Measurements from ENCODE around the gene CTBP2. TPM values are rescaled to one million over a fixed set of nuclear protein-coding genes. Genes with fewer than 3 reads are reported as not detected.

CTBP2 gene
- total RNA-seq, 1 donor from 2014 or later = 127 TPM

DNA sequence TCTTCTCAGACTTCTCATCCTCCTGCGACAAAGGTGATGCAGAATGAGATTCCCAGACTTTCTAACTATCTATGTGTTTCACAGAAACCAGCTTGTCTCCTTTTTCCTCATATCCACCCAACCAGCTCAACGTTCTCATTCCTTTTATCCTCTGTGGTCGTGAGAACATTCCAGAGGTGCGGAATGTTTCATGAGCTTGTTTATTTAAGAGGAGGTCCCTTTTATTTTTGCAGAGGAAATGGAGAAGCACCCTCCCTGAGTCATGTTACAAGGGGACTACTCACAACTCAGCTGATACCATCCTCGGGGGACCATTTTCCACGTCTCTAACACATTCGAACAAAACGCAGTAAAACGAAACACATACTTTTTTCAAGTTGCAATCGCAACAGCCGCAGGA lies 125.2 kb downstream of the CTBP2 start:
- TF ChIP-seq, protein P1, sequence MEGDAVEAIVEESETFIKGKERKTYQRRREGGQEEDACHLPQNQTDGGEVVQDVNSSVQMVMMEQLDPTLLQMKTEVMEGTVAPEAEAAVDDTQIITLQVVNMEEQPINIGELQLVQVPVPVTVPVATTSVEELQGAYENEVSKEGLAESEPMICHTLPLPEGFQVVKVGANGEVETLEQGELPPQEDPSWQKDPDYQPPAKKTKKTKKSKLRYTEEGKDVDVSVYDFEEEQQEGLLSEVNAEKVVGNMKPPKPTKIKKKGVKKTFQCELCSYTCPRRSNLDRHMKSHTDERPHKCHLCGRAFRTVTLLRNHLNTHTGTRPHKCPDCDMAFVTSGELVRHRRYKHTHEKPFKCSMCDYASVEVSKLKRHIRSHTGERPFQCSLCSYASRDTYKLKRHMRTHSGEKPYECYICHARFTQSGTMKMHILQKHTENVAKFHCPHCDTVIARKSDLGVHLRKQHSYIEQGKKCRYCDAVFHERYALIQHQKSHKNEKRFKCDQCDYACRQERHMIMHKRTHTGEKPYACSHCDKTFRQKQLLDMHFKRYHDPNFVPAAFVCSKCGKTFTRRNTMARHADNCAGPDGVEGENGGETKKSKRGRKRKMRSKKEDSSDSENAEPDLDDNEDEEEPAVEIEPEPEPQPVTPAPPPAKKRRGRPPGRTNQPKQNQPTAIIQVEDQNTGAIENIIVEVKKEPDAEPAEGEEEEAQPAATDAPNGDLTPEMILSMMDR (conservative IDR thresholded peaks at IDR 0.05) = no peak
- no peak overlapping the region for H3K4me3 Mint-ChIP-seq
- peaks cover 4% of the 10 kb centered on the region for H3K36me3 Mint-ChIP-seq (ENCODE audit: low read depth)
- peaks cover 38% of the 10 kb centered on the region for H3K4me1 Mint-ChIP-seq
- H3K9me3 Mint-ChIP-seq = no peaks in the 10 kb centered on the region
- no peak overlapping the region for H3K27ac Mint-ChIP-seq (ENCODE audit: unreplicated experiment)
- DNase-seq (ENCODE audit: low read depth, low spot score) = no peak
- H3K27me3 Mint-ChIP-seq (ENCODE audit: low read depth) = no peaks in the 10 kb centered on the region

DNA sequence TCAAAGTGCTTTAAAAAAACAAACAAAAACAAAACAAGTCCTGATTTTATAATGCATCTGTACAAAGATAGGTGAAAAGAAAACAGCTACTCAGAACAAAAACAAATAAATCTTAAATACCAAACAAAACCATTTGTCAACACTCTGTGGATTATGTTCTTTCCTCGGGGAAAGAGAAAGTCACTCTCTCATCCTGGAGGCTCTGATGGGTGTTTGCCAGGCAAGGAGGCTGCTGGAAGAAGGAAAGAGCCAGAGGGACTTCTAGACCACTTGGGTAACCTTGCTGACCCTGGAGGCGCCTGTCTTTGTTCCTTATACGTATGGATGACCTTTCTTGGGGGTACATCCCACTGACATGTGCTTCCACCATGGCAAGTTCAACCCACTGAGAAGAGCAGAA lies 125.7 kb downstream of the CTBP2 start:
- DNase-seq (ENCODE audit: low read depth, low spot score) = no peak
- H3K27me3 Mint-ChIP-seq (ENCODE audit: low read depth) = no peaks in the 10 kb centered on the region
- peaks cover 38% of the 10 kb centered on the region for H3K4me1 Mint-ChIP-seq
- H3K36me3 Mint-ChIP-seq (ENCODE audit: low read depth) = peaks cover 4% of the 10 kb centered on the region
- no peak overlapping the region for H3K4me3 Mint-ChIP-seq
- H3K27ac Mint-ChIP-seq (ENCODE audit: unreplicated experiment) = no peak overlapping the region
- no peaks in the 10 kb centered on the region for H3K9me3 Mint-ChIP-seq
- TF ChIP-seq, protein P1 (conservative IDR thresholded peaks at IDR 0.05) = no peak

DNA sequence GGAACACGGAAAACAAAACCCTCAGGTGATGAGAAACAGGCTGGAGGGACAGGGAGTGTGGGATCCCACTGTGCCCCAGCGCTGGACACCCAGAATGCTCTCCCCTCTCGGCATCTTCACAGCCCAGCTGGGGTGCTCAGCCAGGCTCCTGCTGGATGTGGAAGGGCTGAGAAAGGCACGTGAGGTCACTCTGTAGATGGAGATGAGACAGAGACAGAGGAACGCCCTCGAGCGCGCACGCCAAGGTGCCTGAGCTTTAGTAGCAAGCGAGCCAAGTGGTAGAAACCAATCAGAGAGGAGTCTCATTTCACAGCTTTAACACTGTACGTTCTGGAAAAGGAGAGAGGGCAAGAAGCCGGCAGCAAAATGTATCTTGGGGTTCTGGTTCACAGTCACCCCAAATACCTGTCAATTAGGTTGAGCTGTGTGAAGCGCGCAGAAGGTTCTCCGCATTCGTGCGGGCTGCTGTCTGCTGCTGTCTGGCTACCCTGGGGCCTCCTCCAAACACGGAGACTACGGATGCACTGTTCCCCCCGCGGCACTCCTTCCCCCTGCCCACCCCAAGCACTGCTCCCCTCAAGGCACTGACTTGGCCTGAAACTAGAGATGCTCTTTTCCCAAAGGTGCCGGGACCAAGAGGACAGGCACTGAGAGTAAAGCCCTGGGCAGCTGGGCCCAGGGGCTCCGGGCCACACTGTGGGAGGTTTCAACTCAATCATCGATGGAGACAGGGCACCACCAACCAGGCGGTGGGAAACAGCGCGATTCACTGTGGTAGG lies 127.0 kb downstream of the CTBP2 start:
- Mint-ChIP-seq H3K36me3 (ENCODE audit: low read depth) (peaks cover 2% of the 10 kb centered on the region), H3K27ac (ENCODE audit: unreplicated experiment) (no peak overlapping the region), H3K27me3 (ENCODE audit: low read depth) (no peaks in the 10 kb centered on the region), H3K4me1 (peaks cover 48% of the 10 kb centered on the region), H3K9me3 (no peaks in the 10 kb centered on the region), H3K4me3 (no peak overlapping the region)
- TF ChIP-seq, protein P1 (conservative IDR thresholded peaks at IDR 0.05) = no peak
- no peak for DNase-seq (ENCODE audit: low read depth, low spot score)

DNA sequence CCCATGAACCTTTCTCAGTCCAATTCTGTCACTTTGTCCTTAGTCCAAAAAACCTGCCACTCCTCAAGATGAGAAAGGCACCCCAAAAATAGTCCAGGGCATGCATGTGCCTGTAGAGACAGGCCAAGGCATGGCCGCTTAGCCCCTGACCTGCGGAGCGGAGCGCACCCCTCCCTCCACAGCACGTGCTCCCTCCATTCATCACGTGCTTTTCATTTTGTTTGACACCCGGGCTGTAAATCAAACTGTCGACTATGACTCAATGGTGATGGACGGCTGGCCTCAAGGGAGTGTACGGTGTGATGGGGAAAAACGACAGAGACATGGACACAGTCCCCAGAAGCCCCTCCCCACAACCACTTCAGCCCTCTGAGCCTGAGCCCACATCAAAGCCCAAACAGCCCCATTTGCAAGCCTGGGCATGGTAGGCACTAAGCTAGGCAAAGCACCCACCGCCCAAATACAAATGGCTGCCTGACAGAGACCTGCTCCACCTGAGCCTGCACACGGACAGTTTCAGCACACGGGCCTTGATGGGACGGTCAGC lies 127.8 kb downstream of the CTBP2 start:
- Mint-ChIP-seq H3K27me3 (ENCODE audit: low read depth) (no peaks in the 10 kb centered on the region), H3K27ac (ENCODE audit: unreplicated experiment) (peak overlapping the region; percentile 54), H3K36me3 (ENCODE audit: low read depth) (peaks cover 2% of the 10 kb centered on the region), H3K4me3 (no peak overlapping the region), H3K9me3 (no peaks in the 10 kb centered on the region), H3K4me1 (peaks cover 45% of the 10 kb centered on the region)
- TF ChIP-seq, protein P1 (conservative IDR thresholded peaks at IDR 0.05) = no peak
- no peak for DNase-seq (ENCODE audit: low read depth, low spot score)

DNA sequence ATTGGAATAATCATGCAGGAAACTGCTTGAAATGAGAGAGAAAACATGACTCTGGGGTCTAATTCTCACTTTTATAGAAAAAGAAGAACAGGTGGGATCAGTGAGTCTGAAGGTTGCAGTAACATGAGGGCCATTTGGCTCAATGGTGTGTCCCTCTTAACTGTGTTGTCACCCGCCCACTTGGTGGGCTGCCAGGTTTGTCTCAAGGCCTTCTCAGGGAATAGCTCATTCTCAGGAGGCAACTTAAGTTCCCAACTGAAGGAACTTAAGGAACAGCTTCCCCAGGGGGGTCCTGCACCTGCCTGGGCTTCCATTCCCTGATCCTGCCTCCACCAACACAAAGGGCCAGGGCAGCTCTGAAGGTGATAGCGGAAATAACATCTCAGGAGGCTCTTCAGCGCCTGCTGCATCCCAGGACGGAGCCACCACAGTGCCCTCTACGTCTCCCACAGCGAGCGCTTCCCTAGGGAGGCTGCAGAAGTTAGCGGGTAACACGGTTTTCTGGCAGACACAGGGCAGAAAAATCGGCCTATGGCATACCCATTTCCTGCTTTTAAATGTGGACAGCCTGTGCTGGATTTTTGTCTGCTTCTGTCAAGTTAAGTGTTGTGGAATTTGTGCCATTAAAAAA lies 129.7 kb downstream of the CTBP2 start:
- Mint-ChIP-seq H3K27me3 (ENCODE audit: low read depth) (no peaks in the 10 kb centered on the region), H3K4me3 (no peak overlapping the region), H3K9me3 (no peaks in the 10 kb centered on the region), H3K27ac (ENCODE audit: unreplicated experiment) (peak overlapping the region; percentile 27), H3K36me3 (ENCODE audit: low read depth) (peaks cover 4% of the 10 kb centered on the region), H3K4me1 (peaks cover 34% of the 10 kb centered on the region)
- TF ChIP-seq, protein P1 (conservative IDR thresholded peaks at IDR 0.05) = no peak
- no peak for DNase-seq (ENCODE audit: low read depth, low spot score)
